HEK293T (cell line): ENCODE measurements around the gene ASPA.

Source experiments
- ARNT ChIP-seq: fragments of 450-650 bp; IDR thresholded peaks from 2 replicates; pipeline ENCODE4 v1.6.1; 2017; ENCODE audit warnings: mild to moderate bottlenecking
- FOXK2 ChIP-seq: fragments of 450-650 bp; IDR thresholded peaks from 2 replicates; pipeline ENCODE4 v1.6.1; 2016; ENCODE audit warnings: mild to moderate bottlenecking
- NFRKB ChIP-seq: fragments of 450-650 bp; IDR thresholded peaks from 2 replicates; pipeline ENCODE4 v1.6.1; 2016; ENCODE audit warnings: mild to moderate bottlenecking, moderate library complexity
- SP1 ChIP-seq: fragments of 450-650 bp; IDR thresholded peaks from 2 replicates; pipeline ENCODE4 v1.6.1; 2017

DNA sequence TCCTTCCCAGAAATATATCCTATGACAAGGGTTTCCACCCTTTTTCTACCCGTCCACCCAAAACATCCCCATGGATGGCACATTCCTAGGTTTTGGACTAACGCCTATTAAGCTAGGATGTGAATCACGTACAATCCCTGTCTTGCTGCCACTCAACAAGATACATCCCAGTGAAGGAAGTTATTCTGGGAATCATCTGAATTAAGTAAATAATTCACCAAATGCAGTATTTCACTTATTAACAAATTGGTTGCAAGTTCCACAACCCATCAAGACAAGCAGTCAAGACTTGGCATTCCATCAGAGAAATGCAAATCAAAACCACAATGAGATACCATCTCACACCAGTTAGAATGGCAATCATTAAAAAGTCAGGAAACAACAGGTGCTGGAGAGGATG, 32.1 kb downstream of the ASPA start:
- TF ChIP-seq ARNT (no peak), SP1 (no peak), NFRKB (no peak), FOXK2 (no peak)
